Activated gamma-delta T cell (primary cell): ENCODE results near the gene RBM18.

Experiments used
- DNase-seq: peaks from one replicate; lab custom pipeline; 2025; lab: John Stamatoyannopoulos, UW

The RBM18 gene

DNA sequence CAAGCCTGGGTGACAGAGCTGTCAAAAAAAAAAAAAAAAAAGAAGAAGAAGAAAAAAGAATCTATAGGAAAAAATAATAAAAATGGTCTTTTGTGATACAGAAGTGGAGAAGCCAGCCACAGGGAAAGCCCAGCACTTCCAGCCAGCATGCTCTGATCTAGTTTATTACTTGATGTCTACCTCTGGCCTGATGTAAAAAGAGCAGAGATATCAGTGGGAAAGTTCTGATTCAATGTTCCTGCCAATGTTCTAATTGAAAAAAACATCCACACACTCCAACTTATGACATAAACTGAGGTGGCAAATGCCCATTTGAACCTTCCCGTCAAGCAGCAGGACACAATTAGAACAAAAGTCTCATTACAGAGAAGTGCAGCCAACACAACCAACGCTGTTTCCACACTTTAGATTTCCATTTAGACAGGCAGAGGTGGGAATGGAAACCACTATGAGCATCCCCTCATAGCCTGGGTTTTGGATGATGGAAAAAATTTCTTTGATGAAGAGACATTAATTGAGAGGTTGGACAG is 5.7 kb downstream of the RBM18 start:
- DNase-seq = no peak

- no peak for DNase-seq
These were observed 8.4 kb downstream of the RBM18 start for GRCh38 chr9:122256206-122256605.

GRCh38 chr9:122254761-122255160 is 9.9 kb downstream of the RBM18 start:
- DNase-seq = no peak

GRCh38 chr9:122252796-122253195 is 11.8 kb downstream of the RBM18 start:
- no peak for DNase-seq

GRCh38 chr9:122251351-122251750 is 13.3 kb downstream of the RBM18 start:
- no peak for DNase-seq

DNA sequence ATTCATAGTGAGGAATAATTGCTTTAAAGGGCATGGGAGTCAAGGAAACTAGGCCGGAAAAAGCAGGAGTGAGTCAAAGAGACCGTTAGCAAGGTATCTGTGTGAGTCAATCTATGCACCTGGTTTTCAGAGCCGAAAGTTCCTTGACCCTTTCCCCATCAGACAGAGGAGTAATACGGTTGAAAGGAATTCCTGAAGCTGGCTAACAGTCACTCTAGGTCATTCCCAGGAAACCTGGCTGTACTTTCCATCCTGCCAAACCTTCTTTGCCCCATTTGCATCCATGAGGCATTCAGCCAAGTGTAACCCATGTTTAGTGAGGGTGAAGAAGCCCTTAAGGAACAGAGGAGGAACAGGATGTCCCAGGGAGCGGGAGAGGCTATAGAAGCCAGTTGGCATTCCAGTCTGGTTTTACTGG is 16.2 kb downstream of the RBM18 start:
- no peak for DNase-seq

DNA sequence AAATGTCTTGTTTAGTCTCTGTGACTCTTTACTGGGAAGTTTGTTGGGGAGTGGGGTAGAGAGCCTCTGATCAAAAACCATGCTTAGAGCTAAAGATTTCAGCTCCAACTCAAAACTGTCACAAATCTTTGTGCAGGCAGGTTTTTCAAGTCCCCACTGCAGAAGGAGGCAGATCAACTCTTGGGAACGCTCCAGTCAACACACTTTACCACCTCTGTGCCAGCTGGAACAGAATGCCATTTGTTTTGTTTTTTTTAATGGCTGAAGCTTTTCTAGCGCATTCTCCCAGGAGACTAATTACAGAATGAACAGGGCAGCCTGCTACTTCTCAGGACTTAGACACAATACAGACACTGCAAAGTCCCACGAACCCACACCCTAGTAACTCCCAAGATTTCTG is 18.0 kb downstream of the RBM18 start:
- DNase-seq = no peak

- no peak for DNase-seq
These were observed 20.3 kb downstream of the RBM18 start for GRCh38 chr9:122244349-122244748.

GRCh38 chr9:122239722-122240121 is 24.9 kb downstream of the RBM18 start:
- no peak for DNase-seq

GRCh38 chr9:122236681-122237080 is 28.0 kb downstream of the RBM18 start:
- DNase-seq = no peak

- DNase-seq = no peak
These were observed 30.5 kb downstream of the RBM18 start for GRCh38 chr9:122234022-122234748.

DNA sequence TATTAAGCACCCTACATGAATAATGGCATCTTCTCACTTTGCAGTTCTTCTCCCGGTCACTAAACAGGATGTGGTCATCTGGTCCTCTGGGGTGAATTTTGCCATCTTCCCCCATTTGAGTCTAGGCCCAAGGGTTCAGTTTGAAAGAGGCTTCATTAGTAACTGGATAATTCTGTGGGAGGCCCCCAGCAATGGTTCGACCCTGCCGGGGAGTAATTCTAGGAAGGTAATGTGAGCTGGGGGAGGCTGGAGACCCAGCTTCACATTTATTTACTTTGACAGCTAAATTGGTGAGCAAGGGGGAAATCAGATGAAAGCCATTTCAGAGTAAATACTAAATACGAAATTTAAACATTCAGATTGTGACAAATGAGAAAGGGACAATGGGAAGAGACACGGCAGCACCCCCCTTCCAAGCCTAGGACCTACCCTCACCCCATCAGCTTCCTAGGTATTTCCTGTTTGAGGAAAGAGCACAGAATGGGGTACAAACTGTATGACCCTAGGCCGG is 31.8 kb downstream of the RBM18 start:
- no peak for DNase-seq

GRCh38 chr9:122229485-122229837 is 35.2 kb downstream of the RBM18 start:
- DNase-seq = no peak

DNA sequence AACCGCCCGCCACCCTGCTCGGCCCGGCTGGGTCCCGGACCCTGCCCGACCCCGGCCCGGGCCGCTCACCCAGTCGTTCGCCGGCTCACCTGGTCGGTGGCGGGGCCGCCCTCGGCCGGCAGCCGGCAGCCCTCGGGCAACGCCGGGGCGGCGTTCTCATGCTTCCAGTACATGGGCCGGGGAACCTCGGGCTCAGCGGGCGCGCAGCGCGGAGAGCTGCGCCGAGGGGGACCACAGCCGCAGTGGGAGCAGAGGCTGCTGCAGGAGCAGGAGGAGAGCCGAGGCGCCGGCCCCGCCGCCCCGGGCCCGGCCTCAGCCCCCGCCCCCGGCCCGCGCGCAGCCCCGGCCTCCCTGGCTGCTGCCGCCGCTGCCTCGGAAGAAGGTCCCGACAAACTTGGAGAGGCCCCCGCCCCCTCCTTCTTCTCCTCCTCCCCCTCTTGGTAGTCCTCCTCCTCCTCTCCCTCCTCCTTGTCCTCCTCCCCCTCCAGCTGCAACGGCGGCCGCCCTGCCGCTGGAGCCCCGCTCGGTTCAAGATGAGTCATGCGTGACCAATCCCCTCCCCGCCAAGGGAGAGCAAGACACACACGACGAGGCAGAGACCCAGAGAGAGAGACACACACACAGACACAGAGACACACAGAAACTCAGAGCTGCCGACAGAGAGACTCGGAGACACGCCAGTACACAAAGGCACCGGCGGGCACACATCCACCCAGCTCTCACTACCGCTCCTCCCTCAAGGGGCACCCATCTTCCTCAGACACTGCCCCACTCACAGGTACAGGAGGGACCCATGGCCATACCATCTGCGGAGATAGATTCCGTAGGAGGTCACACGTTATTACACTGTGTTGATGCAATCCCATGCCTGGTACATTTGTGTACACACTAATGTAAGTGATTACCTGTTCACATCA is 35.8 kb downstream of the RBM18 start, which contains the start of gene LHX6:
LHX6 (minus strand) TSS at position 390 of the 917 bp plus-strand sequence; CDS start at position 173, 217 bp downstream.
- DNase-seq = no peak

DNA sequence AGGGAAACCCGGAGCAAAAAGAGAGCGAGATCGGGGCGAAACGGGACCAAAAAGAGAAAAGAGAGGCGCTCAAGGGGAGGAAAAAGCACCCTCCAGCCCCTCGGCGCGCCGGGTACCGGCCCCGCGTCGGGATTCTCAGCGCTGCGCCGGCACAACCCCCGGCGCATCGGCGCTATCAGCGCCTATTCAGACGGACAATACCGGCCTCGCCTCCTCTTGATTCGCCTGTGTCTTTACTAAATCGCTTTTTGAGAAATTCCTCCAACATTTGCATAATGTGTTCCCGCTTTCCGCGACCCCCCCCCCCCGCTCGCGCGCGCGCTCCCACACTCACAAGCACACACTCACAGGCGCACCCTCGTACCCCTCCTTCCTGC is 36.5 kb downstream of the RBM18 start:
- no peak for DNase-seq

GRCh38 chr9:122227575-122227900 is 37.1 kb downstream of the RBM18 start:
- DNase-seq = no peak

DNA sequence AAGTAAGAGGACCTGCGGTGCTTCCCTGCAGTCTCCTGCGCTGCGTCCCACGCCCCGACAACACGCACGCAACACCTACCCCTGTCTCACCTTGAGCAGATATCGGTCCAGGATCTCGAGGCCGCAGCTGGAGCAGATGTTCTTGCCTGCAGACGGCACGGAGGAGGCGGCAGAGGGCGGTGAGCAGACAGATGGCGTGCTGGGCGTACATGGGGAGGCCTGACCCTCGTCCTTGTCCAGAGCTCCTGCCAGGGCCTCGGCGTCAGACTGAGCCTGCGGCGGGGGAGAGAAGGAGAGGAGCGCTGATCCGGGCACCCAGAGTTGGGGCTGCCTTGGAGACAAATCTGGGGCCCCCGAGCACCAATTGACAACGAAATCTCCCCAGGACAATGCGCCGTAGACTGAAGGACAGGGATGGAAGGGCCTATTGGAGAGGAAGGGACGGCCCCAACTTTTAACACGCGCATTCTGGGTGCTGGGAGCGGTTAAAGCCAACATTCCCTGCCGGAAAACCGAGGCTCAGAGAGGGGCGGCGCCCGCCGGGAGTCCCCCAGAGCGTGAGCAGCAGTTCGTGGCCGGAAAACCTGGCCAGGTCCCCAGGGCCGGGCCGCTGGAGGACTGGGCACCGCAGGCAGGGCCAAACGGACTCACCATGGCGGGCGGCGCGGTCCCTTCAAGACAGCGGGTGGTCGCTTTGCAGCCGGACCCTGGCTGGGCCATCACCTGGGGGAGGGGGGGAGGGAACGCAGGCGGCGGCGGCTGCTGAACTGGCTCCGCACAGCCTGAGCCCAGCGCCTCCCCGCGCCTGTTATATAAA is 37.7 kb downstream of the RBM18 start:
- DNase-seq = no peak

DNA sequence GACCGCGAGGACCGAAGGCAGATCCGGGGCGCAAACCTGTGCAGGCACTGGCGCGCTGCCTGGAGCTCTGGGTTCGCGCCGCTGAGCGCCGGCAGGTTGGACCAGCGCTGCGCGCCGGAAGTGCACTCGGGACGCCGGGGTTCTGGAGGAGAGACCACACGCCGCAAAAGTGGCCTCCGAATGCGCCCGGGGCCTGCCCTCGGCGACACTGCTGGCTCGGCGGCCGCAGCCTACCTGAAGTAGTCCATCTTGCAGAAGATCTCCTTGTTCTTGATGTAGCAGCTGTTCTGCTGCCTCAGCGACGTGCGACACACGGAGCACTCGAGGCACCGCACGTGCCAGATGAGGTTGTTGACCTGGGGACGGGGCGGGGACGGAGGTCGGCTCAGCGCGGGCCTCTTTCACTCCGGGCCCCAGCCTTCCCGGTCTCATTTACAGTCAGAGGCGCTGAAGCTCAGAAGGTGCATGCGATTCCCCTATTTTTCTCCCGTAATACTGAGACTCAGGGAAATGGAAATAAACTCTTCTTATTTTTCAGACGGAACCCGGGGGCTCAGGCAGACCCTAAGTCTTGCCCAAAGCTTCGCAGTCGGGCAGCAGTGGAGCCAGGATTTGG is 38.4 kb downstream of the RBM18 start:
- DNase-seq = no peak

DNA sequence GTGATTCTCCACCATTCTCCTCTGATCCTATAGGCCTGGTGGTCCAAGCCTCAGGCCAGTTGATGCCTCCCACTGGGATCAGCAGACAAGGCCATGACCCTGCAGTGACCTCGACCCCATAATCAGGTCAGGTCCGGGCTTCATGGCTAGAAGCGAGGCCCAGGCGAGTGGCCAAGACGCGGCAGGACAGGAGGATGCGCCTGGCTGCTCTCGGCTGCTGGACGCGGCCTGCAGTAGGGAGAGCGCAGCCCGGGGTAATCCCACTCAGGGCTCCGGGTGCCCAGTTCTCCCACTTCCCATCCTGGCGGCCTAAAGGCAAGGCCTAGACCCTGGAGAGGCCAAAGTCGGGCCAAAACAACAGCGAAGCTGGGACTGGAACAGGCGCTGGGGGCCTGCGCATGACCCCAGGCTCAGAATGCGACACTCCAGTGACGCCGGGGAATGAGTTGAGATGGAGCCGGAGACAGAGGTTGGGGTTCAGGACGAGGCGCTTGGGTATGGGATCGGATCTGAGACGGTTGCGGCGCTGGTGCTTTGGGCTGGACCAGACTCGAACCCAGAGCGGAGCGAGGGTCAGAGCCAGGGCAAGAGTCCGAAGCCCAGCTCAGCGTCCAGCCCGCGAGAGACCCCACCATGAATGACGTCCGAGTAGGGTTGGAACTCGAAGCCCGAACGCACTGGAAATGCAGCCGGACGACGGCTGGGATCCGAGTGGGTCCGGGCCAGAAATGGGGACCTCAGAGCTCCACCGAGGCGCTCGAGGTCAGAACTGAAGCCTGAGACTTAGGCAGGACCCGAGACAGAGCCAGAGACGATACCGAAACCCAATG is 39.1 kb downstream of the RBM18 start:
- no peak for DNase-seq

GRCh38 chr9:122223435-122223834 is 41.2 kb downstream of the RBM18 start:
- no peak for DNase-seq

- no peak for DNase-seq
These were observed 41.8 kb downstream of the RBM18 start for GRCh38 chr9:122222791-122223190.
